ENCODE results near the gene TRAF6.
"Not testable (repeated sequence)": the region's sequence is repeated elsewhere in the genome, so short reads cannot be mapped to it uniquely, and the experiment has no call there.

TRAF6 gene

DNA sequence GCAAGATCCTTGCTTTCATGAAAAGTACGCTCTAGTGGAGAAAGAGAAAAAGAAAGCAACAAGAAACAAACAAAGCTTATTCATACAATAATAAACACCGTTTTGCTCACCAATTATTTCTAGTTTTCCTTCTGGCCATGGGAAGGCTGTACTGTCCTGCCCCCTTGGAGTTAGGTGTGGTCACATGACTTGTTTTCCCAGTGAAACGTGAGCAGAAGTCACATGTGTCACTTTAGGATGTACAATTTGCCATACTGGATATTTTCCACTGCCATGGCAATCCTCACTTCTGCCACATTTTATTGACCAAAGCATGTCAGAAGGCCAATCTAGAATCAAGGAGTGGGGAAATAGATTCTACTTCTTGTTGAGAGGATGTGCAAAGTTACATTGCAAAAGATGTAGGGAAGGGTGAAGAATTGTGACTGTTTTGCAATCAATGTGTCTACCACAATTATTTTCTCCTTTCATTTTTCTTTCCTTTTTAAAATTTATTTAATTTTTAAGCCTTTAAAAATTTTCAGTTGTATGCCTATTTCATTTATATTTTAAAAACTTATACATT is 24.3 kb upstream of the TRAF6 start:
- DNase-seq (ENCODE audit: low read depth): no peak
- H3K4me3 ChIP-seq (ENCODE audit: low read depth, low read length): no peak overlapping the region
- TF ChIP-seq, protein P1, sequence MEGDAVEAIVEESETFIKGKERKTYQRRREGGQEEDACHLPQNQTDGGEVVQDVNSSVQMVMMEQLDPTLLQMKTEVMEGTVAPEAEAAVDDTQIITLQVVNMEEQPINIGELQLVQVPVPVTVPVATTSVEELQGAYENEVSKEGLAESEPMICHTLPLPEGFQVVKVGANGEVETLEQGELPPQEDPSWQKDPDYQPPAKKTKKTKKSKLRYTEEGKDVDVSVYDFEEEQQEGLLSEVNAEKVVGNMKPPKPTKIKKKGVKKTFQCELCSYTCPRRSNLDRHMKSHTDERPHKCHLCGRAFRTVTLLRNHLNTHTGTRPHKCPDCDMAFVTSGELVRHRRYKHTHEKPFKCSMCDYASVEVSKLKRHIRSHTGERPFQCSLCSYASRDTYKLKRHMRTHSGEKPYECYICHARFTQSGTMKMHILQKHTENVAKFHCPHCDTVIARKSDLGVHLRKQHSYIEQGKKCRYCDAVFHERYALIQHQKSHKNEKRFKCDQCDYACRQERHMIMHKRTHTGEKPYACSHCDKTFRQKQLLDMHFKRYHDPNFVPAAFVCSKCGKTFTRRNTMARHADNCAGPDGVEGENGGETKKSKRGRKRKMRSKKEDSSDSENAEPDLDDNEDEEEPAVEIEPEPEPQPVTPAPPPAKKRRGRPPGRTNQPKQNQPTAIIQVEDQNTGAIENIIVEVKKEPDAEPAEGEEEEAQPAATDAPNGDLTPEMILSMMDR (IDR thresholded peaks at IDR 0.05; ENCODE audit: control insufficient read depth, extremely low read depth, insufficient read depth): no peak

DNA sequence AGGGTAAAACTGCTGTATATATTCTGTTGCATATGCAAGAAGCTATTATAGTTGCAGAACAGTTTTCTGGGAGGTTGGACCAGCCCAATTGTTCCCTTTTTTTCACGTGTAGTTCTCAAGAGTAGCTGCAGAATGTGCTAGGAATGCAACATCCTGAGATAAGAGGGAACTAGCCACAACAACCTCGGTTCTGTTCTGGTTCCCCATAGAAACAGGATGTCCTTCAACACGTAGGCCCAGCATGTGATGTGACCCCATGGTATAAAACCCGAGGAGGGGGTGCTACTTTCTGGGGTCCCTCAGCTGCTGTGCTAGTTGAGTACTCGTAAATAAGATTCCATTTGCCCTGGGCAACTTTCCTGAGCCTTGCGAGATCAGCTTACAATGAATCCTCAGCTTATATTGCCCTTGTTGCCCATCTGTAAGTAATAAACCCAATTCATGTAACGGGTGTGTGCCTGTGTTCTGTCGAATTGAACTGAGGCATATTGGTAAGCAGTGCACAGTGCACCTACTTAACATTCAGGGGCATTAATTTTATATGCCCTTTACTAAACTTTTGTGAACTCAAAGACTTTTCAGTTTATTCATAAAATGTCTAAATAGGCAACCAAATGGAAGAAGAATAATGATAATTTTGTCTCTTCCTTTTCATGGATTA is 23.0 kb upstream of the TRAF6 start:
- TF ChIP-seq, protein P1 (IDR thresholded peaks at IDR 0.05; ENCODE audit: control insufficient read depth, extremely low read depth, insufficient read depth): no peak
- no peak overlapping the region for H3K4me3 ChIP-seq (ENCODE audit: low read depth, low read length)
- no peak for DNase-seq (ENCODE audit: low read depth)

DNA sequence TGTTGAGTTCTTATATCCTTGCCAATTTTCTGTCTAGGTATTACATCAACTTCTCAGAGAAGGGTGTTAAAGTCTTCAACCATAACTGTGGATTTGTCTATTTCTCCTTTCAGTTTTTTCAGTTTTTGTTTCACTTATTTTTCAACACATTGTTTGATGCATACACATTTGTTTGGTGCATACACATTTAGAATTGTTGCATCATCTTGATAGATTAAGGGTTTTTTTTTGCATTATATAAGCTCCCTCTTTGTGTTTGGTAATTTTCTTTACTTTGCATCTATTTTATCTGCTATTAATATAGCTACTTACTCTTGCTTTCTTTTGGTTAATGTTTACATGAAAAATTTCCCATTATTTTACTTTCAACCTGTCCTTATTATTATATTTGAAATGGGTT is 20.8 kb upstream of the TRAF6 start:
- DNase-seq (ENCODE audit: low read depth): no peak
- TF ChIP-seq, protein P1 (IDR thresholded peaks at IDR 0.05; ENCODE audit: control insufficient read depth, extremely low read depth, insufficient read depth): no peak
- no peak overlapping the region for H3K4me3 ChIP-seq (ENCODE audit: low read depth, low read length)

DNA sequence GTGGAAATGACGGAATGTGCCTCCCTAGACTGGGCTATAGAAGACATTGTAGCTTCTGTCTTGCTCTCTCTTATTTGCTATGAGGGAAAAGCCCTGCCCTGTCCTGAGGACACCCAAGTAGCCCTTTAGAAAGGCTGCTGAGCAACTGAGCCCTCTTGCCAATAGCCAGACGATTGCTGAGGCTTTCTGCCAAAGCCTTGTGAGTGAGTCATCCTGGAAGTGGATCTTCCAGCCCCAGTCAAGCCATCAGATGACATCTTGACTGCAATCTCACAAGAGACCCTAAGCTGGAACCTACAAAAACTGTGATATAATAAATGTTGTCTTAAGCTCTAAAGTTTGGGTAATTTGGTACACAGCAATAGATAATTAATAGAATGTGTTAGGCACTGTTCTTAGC is 3.9 kb upstream of the TRAF6 start:
- DNase-seq (ENCODE audit: low read depth): no peak
- TF ChIP-seq, protein P1 (IDR thresholded peaks at IDR 0.05; ENCODE audit: control insufficient read depth, extremely low read depth, insufficient read depth): no peak
- H3K4me3 ChIP-seq (ENCODE audit: low read depth, low read length): no peak overlapping the region

DNA sequence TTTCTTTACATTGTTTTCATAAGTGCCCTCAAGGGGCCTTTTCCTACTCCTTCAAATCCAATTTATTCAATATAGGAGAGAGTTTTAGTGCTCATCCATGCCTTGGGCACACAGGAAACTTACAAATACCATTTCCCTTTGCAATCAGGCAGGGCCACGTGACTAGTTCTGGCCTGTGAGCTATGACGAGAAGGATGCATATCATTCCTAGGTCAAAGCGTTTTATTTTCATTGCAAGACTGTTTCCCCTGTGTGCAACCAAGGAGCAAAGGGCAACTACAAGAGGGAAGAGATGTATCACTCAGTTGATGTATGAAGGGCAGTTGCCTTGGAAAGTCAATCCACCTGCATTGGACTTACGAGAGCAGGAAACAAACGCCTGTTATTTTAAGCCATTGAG is 1.9 kb upstream of the TRAF6 start:
- no peak for DNase-seq (ENCODE audit: low read depth)

DNA sequence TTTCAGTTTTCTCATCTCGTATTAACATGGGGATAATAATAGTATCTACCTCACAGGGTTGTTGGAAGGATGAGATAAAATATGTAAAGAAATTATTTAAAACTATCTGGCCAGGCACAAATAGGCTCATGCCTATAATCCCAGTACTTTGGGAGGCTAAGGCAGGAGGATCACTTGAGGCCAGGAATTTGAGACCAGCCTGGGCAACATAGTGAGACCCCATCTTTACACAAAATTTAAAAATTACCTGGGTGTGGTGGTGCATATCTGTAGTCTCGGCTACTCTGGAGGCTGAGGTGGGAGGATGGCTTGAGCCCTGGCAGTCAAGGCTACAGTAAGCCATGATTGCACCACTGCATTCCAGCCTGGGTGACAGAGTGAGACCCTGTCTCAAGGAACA is 990 bp upstream of the TRAF6 start:
- not testable (repeated sequence) for DNase-seq (ENCODE audit: low read depth); H3K4me3 ChIP-seq (ENCODE audit: low read depth, low read length)

More for the DNA sequence above, 1.9 kb upstream of the TRAF6 start:
- TF ChIP-seq, protein P1 (IDR thresholded peaks at IDR 0.05; ENCODE audit: control insufficient read depth, extremely low read depth, insufficient read depth): no peak
- no peak overlapping the region for H3K4me3 ChIP-seq (ENCODE audit: low read depth, low read length)

DNA sequence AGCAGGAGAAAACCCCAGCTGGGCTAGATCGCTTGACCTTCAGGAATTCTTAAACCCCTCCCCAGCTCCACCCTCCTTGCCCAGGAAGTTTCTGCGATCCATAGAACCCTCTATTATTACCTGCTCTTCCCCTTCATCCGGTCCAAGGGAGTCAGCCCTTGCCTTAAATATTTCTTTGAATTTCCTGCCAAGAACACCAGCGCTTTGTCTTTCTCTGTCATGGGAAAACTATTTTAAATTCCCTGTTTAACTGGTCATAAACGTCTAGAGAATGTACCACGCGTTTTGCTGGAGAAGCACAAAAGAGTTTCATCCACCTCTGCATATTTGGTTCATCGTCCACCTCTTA is 496 bp upstream of the TRAF6 start:
- H3K4me3 ChIP-seq (ENCODE audit: low read depth, low read length): peak overlapping the region; percentile 79
- TF ChIP-seq, protein P1 (IDR thresholded peaks at IDR 0.05; ENCODE audit: control insufficient read depth, extremely low read depth, insufficient read depth): no peak
- no peak for DNase-seq (ENCODE audit: low read depth)

All from LNCaP clone FGC (cell line).